SK-N-SH treated with all-trans-retinoic acid at 6 μM for 48 hours (cell line): Measurements from ENCODE around the gene DENND5A.
"Not testable (repeated sequence)": the region's sequence is repeated elsewhere in the genome, so short reads cannot be mapped to it uniquely, and the experiment has no call there.

Source experiments
- ARNTL ChIP-seq: fragments of 450-650 bp; formaldehyde crosslinking; IDR thresholded peaks from 2 replicates; pipeline ENCODE4 v1.5.0; 2020; ENCODE audit warnings: low read depth, mild to moderate bottlenecking, moderate library complexity, borderline replicate concordance
- CREB5 ChIP-seq: fragments of 250-450 bp; sonication (Bioruptor Pico); IDR thresholded peaks from 2 replicates; pipeline ENCODE4 v1.5.1; 2020; ENCODE audit warnings: low read depth, mild to moderate bottlenecking, moderate library complexity
- OSR1 ChIP-seq: fragments of 250-450 bp; sonication (Bioruptor Pico); IDR thresholded peaks from 2 replicates; pipeline ENCODE4 v1.8.0; 2022; ENCODE audit warnings: moderate library complexity, mild to moderate bottlenecking, inconsistent platforms
- PATZ1 ChIP-seq: fragments of 250-450 bp; sonication (Bioruptor Pico); IDR thresholded peaks from 2 replicates; pipeline ENCODE4 v1.8.0; 2020; ENCODE audit warnings: mild to moderate bottlenecking, moderate library complexity, borderline replicate concordance
- RARB ChIP-seq: fragments of 250-450 bp; sonication (Bioruptor Pico); IDR thresholded peaks from 2 replicates; pipeline ENCODE4 v1.8.0; 2021; ENCODE audit warnings: mild to moderate bottlenecking, moderate library complexity
- SNAI2 ChIP-seq: fragments of 250-450 bp; sonication (Bioruptor Pico); IDR thresholded peaks from 2 replicates; pipeline ENCODE4 v1.5.0; 2020; ENCODE audit warnings: mild to moderate bottlenecking, moderate library complexity
- TSHZ2 ChIP-seq: fragments of 250-450 bp; sonication (Bioruptor Pico); IDR thresholded peaks from 2 replicates; pipeline ENCODE4 v1.5.0; 2020; ENCODE audit warnings: mild to moderate bottlenecking, moderate library complexity
- ZFP3 ChIP-seq: fragments of 250-450 bp; sonication (Bioruptor Pico); IDR thresholded peaks from 2 replicates; pipeline ENCODE4 v1.5.0; 2020; ENCODE audit warnings: mild to moderate bottlenecking, moderate library complexity
- ZFP30 ChIP-seq: fragments of 450-650 bp; formaldehyde crosslinking; IDR thresholded peaks from 2 replicates; pipeline ENCODE4 v1.5.0; 2022; ENCODE audit warnings: mild to moderate bottlenecking, moderate library complexity
- ZNF70 ChIP-seq: fragments of 450-650 bp; formaldehyde crosslinking; IDR thresholded peaks from 2 replicates; pipeline ENCODE4 v1.5.0; 2020; ENCODE audit warnings: mild to moderate bottlenecking, moderate library complexity

GRCh38 chr11:9161991-9162390, 103.2 kb downstream of the DENND5A start:
- TF ChIP-seq RARB (CRISPR knock-in tag); TSHZ2 (CRISPR knock-in tag); ZFP30 (CRISPR knock-in tag); ZFP3 (CRISPR knock-in tag); SNAI2 (CRISPR knock-in tag); ZNF70 (CRISPR knock-in tag); OSR1; CREB5; PATZ1 (CRISPR knock-in tag); ARNTL (CRISPR knock-in tag): not testable (repeated sequence)
